ENCODE measurements around the gene TEX13B. TPM values are rescaled to one million over a fixed set of nuclear protein-coding genes. Genes with fewer than 3 reads are reported as not detected.
A peak's percentile ranks its signal among the peaks of the same experiment; 100 is the strongest.

TEX13B gene, protein sequence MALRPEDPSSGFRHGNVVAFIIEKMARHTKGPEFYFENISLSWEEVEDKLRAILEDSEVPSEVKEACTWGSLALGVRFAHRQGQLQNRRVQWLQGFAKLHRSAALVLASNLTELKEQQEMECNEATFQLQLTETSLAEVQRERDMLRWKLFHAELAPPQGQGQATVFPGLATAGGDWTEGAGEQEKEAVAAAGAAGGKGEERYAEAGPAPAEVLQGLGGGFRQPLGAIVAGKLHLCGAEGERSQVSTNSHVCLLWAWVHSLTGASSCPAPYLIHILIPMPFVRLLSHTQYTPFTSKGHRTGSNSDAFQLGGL
- total RNA-seq (2022): not detected in 2 replicates
- not detected for Bru-seq, nascent RNA
- BruChase-seq, experiment 1, labeled RNA remaining after a 6-hour chase: not detected
- BruChase-seq, experiment 2, labeled RNA remaining after a 2-hour chase: not detected
- long read RNA-seq: 0 reads

DNA sequence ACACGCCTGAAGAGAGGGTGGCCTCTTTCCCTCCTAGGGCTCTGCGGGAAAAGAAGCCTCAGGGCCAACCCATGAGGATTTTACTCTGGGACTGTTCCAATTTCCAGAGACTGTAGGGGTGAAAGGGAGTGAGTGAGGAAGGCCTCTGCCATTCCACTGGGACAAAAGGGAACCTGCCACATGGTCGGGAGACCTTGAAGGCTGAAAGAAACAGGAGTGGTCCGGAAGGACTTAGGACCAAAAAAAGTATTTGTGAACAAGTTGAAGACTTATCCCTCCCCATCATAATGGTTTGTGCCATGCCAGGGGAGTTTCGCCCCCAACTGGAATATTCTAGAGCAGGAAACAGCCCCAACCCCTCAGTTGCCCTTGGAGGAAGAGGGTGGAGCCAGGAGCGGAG lies at the start of gene TEX13B:
Gene TEX13B (minus strand): TSS at position 15 of the 400 bp plus-strand sequence. CDS start 243 bp downstream, outside the sequence.
- ChIA-PET POLR2A (no interaction called here), CTCF (no interaction called here)
- H3K4me3 Mint-ChIP-seq (ENCODE audit: unreplicated experiment): no peak within 1 kb of the TSS
- intact Hi-C loops (cut with micrococcal nuclease): no loop called here
- no peaks in the 10 kb centered on the region for H3K4me1 Mint-ChIP-seq (ENCODE audit: insufficient read depth, unreplicated experiment)
- TF ChIP-seq, protein P1, sequence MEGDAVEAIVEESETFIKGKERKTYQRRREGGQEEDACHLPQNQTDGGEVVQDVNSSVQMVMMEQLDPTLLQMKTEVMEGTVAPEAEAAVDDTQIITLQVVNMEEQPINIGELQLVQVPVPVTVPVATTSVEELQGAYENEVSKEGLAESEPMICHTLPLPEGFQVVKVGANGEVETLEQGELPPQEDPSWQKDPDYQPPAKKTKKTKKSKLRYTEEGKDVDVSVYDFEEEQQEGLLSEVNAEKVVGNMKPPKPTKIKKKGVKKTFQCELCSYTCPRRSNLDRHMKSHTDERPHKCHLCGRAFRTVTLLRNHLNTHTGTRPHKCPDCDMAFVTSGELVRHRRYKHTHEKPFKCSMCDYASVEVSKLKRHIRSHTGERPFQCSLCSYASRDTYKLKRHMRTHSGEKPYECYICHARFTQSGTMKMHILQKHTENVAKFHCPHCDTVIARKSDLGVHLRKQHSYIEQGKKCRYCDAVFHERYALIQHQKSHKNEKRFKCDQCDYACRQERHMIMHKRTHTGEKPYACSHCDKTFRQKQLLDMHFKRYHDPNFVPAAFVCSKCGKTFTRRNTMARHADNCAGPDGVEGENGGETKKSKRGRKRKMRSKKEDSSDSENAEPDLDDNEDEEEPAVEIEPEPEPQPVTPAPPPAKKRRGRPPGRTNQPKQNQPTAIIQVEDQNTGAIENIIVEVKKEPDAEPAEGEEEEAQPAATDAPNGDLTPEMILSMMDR (IDR thresholded peaks at IDR 0.05; ENCODE audit: unreplicated experiment): no peak
- H3K36me3 Mint-ChIP-seq (ENCODE audit: insufficient read depth, unreplicated experiment): no peaks in the 10 kb centered on the region
- no peak within 1 kb of the TSS for H3K27ac Mint-ChIP-seq (ENCODE audit: low read depth, unreplicated experiment)
- H3K27me3 Mint-ChIP-seq (ENCODE audit: insufficient read depth, unreplicated experiment): peaks cover 65% of the 10 kb centered on the region
- no peaks in the 10 kb centered on the region for H3K9me3 Mint-ChIP-seq (ENCODE audit: unreplicated experiment)
- BruUV-seq (replicated peaks): no TSS peak
- DNase-seq (ENCODE audit: unreplicated experiment): no peak

DNA sequence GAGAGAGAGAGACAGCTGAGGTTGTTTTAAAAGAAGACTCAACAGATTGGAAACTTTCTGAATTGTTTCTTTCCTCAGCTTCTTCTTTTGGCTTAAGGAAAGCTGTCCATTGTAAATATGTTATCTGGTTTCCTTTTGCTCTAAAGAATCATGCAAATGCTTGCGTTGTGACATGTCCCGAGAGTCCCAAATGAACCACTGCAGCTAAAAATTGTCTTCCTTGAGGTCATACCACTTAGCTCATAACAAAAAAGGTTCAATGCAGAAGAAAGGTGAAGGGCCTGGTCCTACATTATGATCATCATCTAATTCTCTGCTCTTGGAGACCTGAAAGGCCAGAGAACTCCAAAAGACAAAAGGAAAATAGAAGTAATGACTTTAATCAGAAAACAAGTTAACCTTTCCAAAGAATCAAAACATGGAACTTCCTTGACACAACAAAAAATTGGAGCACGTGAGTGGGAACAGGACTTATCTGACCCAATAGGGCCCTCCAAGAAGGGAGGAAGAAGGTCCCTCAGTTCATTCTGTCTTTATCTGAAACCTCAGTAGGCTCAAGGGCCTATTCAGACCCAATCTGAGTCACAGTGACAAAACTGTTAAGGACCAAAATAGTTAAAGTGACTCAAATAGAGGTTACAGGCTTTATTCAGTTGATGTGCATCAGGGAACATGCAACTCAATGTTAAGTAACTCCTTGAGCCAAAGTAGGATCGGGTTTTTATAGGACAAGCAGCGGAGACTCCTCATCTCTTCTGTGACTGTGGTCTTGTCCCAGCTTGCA lies 48.0 kb upstream of the TEX13B start:
- Mint-ChIP-seq H3K9me3 (ENCODE audit: unreplicated experiment) (no peaks in the 10 kb centered on the region), H3K27ac (ENCODE audit: low read depth, unreplicated experiment) (peak overlapping the region; percentile 25), H3K27me3 (ENCODE audit: insufficient read depth, unreplicated experiment) (peaks cover 84% of the 10 kb centered on the region), H3K4me3 (ENCODE audit: unreplicated experiment) (no peak overlapping the region), H3K4me1 (ENCODE audit: insufficient read depth, unreplicated experiment) (no peaks in the 10 kb centered on the region), H3K36me3 (ENCODE audit: insufficient read depth, unreplicated experiment) (no peaks in the 10 kb centered on the region)
- ChIA-PET POLR2A (interaction anchor here (0.7 kb wide), 1 partner anchor 256 kb away, joined by 3 read pairs; no protein-coding TSS in a partner anchor), CTCF (interaction anchor here (0.6 to 1.6 kb wide), 2 partner anchors 9 to 314 kb away, joined by 3 to 5 read pairs; no protein-coding TSS in a partner anchor)
- TF ChIP-seq, protein P1 (IDR thresholded peaks at IDR 0.05; ENCODE audit: unreplicated experiment): no peak
- intact Hi-C loops (cut with micrococcal nuclease): no loop called here
- BruUV-seq (replicated peaks): no TSS peak
- no peak for DNase-seq (ENCODE audit: unreplicated experiment)

DNA sequence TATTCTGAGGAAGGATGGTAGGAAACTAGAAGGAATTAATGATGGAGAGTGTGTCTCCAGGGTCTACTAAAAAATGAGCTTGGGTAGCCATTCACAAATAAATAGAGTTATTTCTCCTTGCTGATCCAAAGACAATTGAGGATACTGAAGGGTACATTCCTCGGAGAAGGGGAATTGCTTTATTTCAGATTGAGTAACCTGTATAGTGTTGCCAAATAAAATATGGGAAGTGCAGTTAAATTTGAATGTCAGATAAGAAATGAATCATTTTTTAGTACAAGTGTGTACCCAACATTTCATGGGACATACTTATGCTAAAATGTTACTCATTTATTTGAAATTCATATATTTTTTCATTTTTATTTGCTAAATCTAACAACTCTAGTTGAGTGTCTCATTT lies 46.7 kb upstream of the TEX13B start:
- TF ChIP-seq, protein P1 (IDR thresholded peaks at IDR 0.05; ENCODE audit: unreplicated experiment): no peak
- DNase-seq (ENCODE audit: unreplicated experiment): peak; percentile 2
- CTCF ChIA-PET: no interaction called here
- POLR2A ChIA-PET: no interaction called here
- BruUV-seq (replicated peaks): no TSS peak
- no peak overlapping the region for H3K27ac Mint-ChIP-seq (ENCODE audit: low read depth, unreplicated experiment)
- H3K4me3 Mint-ChIP-seq (ENCODE audit: unreplicated experiment): no peak overlapping the region
- no peaks in the 10 kb centered on the region for H3K36me3 Mint-ChIP-seq (ENCODE audit: insufficient read depth, unreplicated experiment)
- peaks cover 85% of the 10 kb centered on the region for H3K27me3 Mint-ChIP-seq (ENCODE audit: insufficient read depth, unreplicated experiment)
- intact Hi-C loops (cut with micrococcal nuclease): no loop called here
- no peaks in the 10 kb centered on the region for H3K4me1 Mint-ChIP-seq (ENCODE audit: insufficient read depth, unreplicated experiment)
- no peaks in the 10 kb centered on the region for H3K9me3 Mint-ChIP-seq (ENCODE audit: unreplicated experiment)

All from MCF 10A (cell line).